ENCODE results near the gene HOXA13.

Gene HOXA13

DNA sequence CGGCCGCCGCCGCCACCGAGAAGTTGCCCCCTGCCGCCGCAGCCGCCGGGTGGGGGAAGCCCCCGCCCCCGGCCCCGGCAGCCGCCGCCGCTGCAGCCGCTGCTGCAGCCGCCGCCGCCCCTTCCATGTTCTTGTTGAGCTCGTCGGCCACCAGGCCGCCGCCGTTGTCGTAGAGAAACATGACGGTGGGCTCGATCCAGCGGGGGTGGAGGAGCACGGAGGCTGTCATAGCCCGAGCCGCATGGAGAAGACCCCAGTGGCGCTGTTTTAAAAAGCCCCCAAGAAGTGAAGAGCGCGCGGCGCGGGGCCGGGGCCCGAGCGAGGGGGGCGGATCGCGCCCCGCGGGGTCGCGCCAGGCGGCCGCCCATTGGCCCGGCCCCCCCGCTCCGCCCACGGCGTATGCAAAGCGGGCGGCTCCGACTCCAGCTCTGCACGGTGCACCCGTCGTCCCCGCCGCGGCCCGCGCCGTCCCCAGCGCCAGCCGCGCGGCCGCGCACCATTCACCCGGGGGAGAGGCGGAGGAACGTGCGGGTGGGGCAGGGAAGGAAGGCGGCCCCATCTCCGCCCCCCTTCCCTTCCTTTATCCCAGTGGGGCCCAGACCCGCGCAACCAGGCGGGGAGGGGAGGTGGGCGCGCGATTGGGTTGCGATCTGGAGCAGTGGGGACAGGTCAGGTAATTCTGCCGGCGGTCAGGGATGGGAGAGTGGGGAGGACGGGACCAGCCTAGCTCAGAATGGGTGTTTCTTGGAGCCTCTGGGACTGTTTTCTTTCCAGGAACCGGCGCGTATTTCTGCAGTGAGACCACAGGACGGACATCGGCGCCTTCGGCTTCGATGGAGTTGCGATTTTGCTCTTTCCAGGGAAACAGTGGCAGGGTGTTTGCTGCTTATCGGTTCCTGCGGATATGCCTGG, at the start of gene HOXA13:
Gene HOXA13, minus strand, starts transcription at position 243 of the 912 bp plus-strand sequence. Its CDS starts 14 bp downstream, at position 229.
- DNase-seq (ENCODE audit: low spot score): no peak

DNA sequence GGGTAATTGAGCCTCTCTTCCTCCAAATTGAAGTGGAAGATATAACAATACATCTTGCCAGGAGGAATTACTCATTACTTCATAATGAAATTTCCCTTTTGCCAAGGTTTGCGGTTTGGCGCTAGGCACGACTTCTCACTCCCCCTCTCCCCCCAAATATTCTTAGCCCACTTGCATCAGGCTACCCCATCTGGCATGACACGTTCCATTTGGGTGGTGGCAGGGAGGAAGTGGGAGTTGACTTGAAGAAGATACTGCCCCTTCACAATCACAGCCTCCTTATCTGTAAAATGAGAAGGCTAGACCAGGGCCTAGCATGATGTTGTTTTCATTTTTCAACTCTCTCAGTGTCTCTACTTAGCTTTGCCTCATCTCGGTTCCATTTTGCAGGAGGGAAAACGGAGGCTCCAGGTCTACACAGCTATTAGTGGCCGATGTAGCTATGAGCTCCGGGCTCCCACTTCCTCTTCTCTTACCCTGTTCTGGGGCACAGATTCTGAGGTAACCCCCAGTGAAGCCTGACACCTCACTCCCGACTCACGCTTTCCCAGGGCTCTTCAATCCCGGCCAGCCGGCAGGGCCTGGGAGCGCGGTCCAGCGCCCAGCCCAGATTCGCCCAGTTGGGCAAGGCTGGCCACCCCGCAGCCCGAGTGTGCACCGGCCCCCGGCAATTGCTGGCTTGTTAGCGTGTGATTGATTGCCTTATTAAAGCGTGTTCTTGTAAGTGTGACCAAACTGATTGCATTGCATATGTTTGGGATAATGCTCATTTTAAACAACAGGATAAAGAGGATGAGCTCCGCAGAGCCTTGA, 49.2 kb upstream of the HOXA13 start:
- no peak for DNase-seq (ENCODE audit: low spot score)

DNA sequence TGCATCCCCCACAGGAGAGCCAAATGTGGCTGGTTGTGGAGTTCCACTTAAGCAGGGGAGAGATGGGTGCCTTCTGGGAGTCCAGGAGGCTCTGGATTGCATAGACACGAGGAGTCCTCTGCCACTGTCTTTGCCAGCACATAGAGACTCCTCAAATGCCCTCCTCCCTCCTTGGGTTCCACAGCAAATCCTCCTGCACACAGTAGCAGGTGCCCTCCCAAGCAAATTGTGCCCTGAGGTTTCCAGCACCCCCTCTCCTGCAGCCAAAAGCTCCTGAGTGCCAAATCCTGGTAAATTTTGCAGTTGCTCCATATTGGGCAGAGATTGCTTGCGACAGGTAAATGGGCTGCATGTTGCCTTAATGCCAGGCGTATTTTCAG, 48.5 kb upstream of the HOXA13 start:
- no peak for DNase-seq (ENCODE audit: low spot score)

DNA sequence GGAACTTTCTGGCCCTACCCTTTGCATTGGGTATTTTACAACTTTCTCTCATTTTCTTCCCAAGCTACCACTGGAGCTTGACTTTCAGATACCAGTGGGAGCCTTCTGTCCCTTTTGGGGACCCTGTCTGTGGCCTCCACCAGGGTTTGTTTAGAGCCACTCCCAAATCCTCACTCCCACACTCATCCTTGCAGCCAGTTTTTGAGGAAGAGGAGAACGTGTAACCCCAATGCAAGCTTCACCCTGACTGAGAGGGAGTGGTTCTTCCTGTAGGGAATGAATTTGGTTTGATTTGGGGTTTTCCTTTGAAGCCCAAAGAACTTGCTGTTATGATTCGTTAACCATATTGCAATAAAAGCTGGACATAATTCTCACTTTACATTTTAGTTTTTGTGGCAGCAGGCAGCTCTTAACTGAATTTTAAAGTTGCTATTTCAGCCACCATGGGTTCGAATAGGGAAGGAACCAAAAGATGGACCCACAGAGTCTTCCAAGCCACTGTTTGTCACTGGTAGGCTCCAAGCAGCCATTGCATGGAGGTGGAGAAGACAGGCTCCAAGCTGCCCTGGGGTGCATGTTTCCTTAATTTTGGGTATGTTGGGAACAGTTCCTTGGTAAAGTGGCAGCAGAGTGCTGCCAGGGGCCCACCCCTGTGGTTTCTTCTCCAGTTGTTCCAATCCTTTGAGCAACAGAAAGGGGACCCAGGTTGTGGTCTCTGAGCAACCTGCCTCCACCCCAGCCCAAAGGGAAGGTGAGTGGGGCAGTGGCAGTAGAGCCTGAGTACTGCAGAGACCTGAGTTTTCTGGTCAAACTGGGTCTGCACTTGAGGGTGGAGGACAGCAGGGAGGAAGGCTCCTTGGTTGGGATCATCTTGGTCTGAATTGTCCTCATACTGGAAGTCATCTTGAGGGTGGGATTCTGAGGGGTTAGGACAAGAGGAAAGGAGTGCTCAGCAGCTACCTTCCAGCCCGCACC, 47.8 kb upstream of the HOXA13 start:
- DNase-seq (ENCODE audit: low spot score): no peak

DNA sequence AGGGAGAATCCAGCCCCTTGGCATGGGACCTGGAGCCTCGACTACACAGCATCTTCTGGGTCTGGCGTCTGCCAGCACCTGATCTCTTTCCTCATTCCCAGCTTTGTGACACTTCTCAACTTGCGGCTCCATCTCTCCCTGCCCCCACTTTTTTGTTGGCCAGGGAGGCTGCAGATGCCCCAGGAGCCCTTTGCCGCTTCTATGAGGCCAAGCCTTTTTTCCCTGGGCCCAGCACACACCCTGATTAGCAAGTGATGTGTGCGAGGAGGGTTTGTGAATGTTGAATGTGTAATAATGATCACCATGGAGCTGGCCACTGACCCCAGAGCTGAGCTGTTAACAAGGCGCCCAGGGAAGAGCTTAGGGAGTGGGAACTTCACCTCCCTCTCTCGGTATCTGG, 47.1 kb upstream of the HOXA13 start:
- no peak for DNase-seq (ENCODE audit: low spot score)

DNA sequence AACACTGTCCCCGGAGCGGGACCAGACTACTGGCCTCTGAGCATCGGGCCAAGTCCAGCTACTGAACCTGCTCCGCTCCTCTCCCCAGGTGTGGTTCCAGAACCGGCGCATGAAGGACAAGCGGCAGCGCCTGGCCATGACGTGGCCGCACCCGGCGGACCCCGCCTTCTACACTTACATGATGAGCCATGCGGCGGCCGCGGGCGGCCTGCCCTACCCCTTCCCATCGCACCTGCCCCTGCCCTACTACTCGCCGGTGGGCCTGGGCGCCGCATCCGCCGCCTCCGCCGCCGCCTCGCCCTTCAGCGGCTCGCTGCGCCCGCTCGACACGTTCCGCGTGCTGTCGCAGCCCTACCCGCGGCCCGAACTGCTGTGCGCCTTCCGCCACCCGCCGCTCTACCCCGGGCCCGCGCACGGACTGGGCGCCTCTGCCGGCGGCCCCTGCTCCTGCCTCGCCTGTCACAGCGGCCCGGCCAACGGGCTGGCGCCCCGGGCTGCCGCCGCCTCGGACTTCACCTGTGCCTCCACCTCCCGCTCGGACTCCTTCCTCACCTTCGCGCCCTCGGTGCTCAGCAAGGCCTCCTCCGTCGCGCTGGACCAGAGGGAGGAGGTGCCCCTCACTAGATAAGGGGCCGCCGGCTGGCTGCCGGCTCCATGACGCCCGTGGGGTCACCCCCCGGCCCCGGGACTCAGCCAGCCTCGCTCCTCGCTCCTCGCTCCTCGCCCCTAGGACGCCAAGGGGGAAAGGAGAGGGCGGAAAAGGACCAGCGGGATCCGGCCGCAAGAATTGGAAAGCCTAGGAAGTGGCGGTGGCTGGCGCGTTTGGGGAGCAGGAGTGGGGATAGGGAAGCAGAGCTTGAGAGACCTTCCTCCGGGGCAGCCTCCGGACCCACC, 46.2 kb upstream of the HOXA13 start:
- DNase-seq (ENCODE audit: low spot score): no peak

DNA sequence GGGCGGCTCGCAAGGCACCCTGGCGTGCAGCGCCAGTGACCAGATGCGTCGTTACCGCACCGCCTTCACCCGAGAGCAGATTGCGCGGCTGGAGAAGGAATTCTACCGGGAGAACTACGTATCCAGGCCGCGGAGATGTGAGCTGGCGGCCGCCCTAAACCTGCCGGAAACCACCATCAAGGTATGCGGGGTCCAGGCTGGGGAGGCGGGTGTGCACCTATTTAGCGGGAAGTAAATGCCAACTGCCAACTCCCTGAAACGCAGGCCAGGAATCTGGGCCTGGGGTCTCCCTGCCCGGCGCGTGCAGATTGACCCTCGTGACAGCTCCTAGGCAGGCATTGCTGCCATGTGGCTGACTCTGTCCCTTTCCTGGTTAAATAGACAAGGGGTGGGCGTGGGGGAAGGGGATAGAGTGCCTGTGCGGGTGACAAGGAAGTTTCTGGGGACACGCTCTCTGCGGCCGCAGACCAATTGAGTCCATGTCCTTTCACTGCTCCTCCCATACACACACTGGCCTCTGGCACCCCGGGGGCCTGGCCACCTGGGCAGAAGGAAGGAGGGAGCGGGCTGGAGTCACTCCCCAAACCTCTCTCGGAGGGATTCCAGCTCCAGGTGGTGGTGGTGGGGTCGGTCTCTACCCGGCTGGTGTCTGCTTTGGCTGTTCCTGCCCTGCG, 45.4 kb upstream of the HOXA13 start:
- DNase-seq (ENCODE audit: low spot score): no peak

DNA sequence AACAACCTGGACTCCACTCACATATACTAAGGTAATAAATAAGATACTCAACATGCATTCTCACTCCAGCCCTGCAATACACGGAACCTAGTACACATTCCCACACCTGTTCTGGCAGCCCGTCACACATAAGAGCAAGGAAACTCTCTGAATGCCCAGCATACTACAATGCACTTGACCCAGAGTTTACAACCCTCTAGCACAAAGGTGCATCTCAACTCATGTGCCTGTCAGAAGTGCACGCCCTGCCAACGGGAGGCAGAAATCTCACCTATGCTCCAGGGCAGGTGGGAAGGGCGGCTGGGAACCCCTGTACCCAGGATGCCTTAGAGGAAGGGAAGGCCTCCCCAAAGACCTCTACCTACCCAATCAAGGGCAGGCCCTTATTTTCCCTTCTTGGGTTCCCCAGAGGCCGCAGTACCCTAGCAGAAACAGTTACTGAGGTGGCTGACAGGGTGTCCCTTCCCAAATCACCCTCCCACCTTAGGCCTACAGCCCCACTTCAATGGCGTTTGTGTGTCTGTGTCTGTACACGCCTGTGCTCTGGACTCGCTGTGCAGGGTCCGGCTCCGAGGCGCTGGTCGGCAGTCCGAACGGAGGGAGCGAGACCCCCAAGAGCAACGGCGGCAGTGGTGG, 44.7 kb upstream of the HOXA13 start:
- no peak for DNase-seq (ENCODE audit: low spot score)

DNA sequence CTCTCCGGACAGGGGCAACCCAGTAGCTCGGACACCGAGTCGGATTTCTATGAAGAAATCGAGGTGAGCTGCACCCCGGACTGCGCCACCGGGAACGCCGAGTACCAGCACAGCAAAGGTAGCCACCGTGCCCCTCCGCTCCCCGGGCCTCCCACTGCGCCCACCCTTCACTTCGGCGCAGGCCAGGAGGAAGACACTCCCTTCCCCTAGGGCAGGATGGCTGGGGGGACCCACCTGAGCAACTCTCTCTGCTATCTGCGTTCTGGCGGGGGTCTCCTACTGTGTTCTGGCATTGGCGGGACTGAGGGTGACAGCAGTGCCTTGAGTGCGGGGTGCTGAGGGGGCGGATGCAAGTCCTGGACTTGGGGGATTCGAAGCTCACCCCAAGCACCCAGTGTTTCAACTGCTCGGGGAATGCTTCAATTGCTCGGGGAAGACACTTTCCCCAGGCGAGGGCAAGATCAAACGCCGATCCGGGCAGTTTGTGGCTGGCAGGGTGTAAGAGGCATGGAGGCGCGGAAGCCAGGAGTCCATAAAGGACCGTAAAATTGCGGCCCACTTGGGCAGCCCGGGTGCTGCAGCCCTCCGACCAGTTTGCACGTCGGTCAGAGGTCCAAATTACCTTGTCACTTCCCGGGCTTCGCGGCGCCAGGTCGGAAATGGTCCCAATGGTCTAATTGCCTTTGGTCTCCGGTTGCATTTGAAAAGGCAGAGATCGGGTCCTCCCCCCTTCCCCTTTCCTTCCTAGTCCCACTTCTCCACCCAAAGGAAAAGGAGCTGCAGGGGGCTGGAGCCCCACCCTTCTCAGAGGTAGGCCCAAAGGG, 43.7 kb upstream of the HOXA13 start:
- no peak for DNase-seq (ENCODE audit: low spot score)

DNA sequence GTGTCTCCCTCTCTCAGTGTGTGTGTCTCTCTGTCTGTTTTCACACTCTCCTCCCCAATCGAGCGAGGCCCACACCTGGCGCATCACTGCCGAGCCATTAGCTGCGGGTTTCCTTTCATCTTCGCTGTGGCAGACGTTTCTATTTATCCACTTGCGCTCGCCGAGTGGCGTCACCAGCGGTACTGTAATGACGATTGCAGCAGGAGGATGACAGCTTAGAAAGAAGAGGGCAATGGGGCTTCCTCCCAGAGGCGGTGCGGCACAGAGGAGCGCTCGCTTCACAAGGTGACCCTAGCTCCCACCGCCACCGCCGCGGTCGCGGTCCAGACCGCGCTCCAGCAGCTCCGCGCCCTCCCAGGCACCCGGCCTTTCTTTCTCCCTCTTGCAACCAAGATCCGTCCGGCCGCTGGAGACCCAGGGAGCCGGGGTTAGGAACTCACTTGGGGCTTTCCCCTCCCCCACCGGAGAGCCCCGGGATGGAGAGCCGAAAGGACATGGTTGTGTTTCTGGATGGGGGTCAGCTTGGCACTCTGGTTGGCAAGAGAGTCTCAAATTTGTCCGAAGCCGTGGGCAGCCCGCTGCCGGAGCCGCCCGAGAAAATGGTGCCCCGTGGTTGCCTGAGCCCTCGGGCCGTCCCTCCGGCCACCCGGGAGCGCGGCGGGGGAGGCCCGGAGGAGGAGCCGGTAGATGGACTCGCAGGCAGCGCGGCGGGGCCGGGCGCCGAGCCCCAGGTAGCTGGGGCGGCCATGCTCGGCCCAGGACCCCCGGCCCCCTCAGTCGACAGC, 42.9 kb upstream of the HOXA13 start, which contains the start of gene EVX1:
Gene EVX1, plus strand, starts transcription at position 248 of the 785 bp plus-strand sequence. Its CDS starts 229 bp downstream, at position 477.
- DNase-seq (ENCODE audit: low spot score): no peak

DNA sequence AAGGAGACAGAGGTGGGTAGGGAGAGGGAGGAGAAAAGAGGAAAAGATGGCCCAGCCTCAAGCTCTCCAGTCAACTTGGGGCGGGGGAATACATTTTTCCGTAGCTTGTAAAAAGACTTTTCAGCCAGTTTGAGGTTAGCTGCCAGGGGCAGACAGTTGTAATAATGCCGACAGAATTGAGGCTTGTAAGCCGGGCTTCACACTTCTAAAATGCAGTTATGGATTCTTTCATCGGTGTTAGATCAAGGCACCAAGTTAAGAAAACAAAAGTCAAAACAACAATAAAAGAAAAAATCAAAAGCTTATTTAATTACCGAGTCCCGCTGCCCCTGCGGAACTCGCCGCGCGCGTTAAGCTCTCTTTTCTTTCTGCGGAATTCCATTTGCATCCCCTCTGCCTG, 42.3 kb upstream of the HOXA13 start:
- DNase-seq (ENCODE audit: low spot score): no peak

DNA sequence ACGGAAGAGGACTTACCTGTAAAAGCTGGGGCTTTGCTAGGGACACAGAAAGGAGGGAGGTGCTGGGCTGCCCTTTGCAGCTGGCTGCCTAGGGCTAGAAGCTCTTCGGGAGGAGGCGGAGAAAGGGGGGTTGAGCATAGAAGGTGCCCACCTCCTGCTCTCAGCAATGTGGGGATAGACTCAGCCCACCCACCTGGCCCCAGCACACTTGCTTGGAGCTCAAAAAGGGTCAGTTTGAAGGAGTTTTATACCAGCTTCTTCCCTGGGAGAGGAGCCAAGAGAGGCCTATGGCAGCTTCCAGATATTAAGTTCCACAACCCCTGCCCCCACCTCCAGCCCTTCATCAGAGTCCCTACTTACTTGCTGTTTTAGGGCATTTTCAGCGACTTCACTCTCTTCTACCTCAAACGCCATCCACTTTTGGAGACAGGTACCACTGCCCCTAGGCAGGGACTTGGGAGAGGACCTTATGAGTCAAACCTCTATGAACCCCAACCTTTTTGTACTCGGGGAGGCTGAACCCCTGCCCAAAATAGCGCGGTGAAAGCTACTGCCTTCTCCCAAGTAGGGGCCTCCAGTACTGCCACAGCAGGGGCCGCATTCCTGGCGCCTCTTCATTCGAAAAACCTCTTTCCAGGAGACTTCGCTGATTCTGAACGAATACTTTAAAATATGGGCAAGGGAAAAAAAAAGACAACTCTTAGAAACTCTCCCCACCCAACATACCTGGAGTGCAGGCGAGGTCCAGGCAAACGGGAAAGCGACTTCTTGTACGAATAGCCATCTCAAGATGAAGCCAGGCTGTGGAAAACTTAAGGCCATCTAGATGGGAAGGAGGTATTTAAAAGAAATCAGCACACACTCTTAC, 41.5 kb upstream of the HOXA13 start:
- no peak for DNase-seq (ENCODE audit: low spot score)

DNA sequence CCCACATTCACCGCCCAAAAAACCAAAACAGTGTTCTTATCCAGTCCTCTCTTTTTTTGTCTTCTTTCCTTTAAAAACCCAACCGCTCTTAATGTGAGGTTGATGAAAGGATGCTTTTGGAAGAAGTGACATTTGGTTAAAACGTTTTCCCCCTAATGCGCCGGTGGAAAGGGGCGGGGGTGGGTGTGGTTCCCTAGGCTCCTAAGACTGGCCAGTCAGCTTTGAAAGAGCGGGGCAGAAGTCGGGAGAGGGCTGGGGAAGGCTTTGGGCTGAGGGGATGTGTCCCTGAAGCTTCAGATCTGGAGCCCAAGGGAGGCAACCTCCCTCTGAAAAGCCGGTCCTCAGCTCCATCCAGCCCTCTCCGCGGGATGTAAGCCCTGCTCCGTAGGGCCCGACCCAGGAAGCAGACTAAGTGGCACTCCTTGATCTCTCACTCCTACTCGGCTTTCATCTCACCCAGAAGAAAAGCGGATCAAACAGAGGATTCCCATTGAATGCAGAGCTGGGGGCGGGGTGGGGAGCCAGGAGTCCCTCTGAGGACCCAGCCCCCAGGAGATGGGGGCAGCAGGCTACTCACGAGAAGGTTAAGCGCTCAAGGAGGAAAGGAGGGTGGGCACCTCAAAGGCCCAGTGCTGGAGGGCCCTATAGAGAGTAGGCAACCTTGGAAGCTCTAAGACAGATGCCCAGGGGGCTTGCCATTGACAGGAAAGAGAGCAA, 40.3 kb upstream of the HOXA13 start:
- DNase-seq (ENCODE audit: low spot score): no peak

DNA sequence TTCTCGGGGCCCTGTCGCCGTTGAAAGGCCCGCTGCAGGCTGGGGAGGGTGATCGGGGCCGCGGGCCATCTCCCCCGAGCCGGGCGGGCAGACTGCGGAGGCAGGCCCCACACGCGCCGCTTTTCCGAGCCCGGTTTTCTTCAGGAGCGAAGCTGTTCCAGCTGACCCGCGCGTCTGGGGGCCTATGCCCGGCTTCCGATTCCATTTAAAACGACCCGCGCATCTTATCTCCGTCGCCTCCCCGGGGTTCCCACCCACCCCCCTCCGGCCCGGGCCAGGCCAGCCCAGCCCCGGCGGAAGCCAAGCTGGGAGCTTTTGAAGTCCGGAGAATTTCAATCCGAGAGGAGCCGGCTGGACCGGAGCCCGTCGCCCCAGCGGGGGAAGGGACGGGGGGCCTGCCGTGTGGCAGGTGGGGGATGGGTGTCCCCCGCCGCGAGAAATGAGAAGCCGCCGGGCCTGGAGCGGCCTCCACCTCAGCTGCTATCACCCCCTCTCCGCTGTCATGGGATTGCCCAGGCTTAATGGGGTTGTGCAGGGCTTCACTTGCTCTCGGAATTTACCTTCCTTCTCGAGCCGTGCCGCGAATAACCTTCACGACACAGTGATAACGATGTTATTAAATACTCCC, 39.6 kb upstream of the HOXA13 start:
- no peak for DNase-seq (ENCODE audit: low spot score)

DNA sequence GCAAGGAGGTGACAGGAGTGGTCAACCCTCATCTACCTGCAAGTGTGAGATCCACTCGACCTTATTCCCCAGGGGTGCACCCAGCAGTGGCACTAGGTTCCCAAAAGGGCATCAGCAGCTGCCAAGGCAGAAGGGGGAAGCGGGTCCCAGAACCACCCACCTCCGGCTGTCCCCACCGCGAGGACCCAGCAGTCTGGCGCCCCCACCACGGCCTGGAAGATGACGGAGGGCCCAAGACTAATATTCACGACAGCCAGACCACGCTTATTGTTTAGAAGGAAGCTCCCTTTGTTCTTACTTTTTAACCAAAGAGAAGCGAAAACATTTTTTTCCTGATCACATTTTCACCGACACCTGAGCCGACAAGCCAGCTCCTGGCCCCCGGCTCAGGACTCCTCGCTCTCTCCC, 39.1 kb upstream of the HOXA13 start:
- DNase-seq (ENCODE audit: low spot score): no peak
